ENCODE data around the gene NFAM1. TPM values are rescaled to one million over a fixed set of nuclear protein-coding genes. Genes with fewer than 3 reads are reported as not detected.
A peak's percentile ranks its signal among the peaks of the same experiment; 100 is the strongest.

The NFAM1 gene
- total and polyA plus RNA-seq, 2 donors (not counting 3 experiments of a cell fraction or from before 2014, with no cell fraction given): not detected

DNA sequence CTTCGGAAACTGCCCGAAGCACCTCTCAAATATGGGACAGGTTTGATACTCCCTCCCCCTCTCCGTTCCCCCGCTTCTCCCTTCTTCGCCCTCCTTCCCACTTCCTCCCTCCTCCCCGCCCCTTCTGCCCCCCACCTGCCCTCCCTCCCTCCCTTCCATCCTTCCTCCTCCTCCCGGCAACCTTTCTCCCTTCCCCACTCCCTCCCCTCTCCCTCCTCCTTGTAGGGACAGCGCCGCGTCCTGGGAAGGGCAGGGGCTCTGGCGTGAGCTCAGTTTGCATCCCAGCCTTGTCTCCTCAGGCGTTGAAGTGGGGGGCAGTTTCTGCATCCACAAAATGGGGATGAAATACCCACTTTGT, 6.1 kb upstream of the NFAM1 start:
- H3K27me3 ChIP-seq (ENCODE audit: control insufficient read depth in 2 of 2, insufficient read depth in 2 of 2, low read length in 2 of 2): peaks cover 5 to 7% of the 10 kb centered on the region in 2 experiments
- H3K4me1 ChIP-seq (ENCODE audit: control insufficient read depth, extremely low read depth, insufficient read depth, low read length): peaks cover 9% of the 10 kb centered on the region
- no TSS peak for BruUV-seq (replicated peaks)
- no peak overlapping the region for H3K4me2 ChIP-seq (ENCODE audit: insufficient read depth, low read length)
- no peaks in the 10 kb centered on the region for H3K36me3 ChIP-seq (ENCODE audit: control insufficient read depth in 2 of 2, extremely low read depth in 1 of 2, insufficient read depth in 2 of 2, low read length in 2 of 2)
- H3K9me3 ChIP-seq (replicated peaks; ENCODE audit: control insufficient read depth, insufficient read depth, low read length): no peaks in the 10 kb centered on the region
- no peak overlapping the region for H2AFZ ChIP-seq (ENCODE audit: low read depth, low read length)
- H4K20me1 ChIP-seq (replicated peaks; ENCODE audit: control insufficient read depth, extremely low read depth, insufficient read depth, low read length): no peaks in the 10 kb centered on the region
- H3K79me2 ChIP-seq (ENCODE audit: control insufficient read depth, insufficient read depth, low read length): no peaks in the 10 kb centered on the region
- H3K9ac ChIP-seq (replicated peaks; ENCODE audit: extremely low read depth, insufficient read depth, low read length): no peak overlapping the region
- intact Hi-C loops (cut with micrococcal nuclease): loop anchor here (10.0 kb wide), 1 partner anchor 163 kb away; the partner anchor contains the start of gene TCF20
- TF ChIP-seq GATA2 (IDR thresholded peaks at IDR 0.05; ENCODE audit: insufficient read depth, insufficient read length, low read depth, low read length): no peak
- no peak for TF ChIP-seq POLR2AphosphoS5 (IDR thresholded peaks at IDR 0.05; ENCODE audit: insufficient read depth, low read depth, low read length)
- no peak for TF ChIP-seq POLR2A (IDR thresholded peaks at IDR 0.05; ENCODE audit: low read depth, low read length)
- TF ChIP-seq FOS (IDR thresholded peaks at IDR 0.05; ENCODE audit: borderline replicate concordance, insufficient read depth, low read length): no peak
- TF ChIP-seq EZH2 (IDR thresholded peaks at IDR 0.05; ENCODE audit: borderline replicate concordance, low read depth, low read length, severe bottlenecking): no peak
- FAIRE-seq (no peak), DNase-seq (ENCODE audit: low read depth, low spot score) (no peak)
- dilution Hi-C loops (cut with MboI; ENCODE audit: extremely low pct_ligation_motif_present, low sequenced_read_pairs): no loop called here
- no peaks in the 10 kb centered on the region for H3K9me1 ChIP-seq (replicated peaks; ENCODE audit: control insufficient read depth, extremely low read depth, insufficient read depth, low read length)
- POLR2A ChIA-PET: no interaction called here
- H3K4me3 ChIP-seq (replicated peaks in 1 of 3; ENCODE audit: insufficient read depth in 1 of 3, low read depth in 1 of 3, low read length in 3 of 3): no peak overlapping the region
- no peak overlapping the region for H3K27ac ChIP-seq (ENCODE audit: insufficient read depth, low read depth, low read length)
- CTCF ChIA-PET: interaction anchor here (0.7 to 4.7 kb wide), 14 partner anchors 9 to 471 kb away, joined by 3 to 34 read pairs (median 4); partner anchors contain the start of genes NDUFA6 and SEPTIN3

DNA sequence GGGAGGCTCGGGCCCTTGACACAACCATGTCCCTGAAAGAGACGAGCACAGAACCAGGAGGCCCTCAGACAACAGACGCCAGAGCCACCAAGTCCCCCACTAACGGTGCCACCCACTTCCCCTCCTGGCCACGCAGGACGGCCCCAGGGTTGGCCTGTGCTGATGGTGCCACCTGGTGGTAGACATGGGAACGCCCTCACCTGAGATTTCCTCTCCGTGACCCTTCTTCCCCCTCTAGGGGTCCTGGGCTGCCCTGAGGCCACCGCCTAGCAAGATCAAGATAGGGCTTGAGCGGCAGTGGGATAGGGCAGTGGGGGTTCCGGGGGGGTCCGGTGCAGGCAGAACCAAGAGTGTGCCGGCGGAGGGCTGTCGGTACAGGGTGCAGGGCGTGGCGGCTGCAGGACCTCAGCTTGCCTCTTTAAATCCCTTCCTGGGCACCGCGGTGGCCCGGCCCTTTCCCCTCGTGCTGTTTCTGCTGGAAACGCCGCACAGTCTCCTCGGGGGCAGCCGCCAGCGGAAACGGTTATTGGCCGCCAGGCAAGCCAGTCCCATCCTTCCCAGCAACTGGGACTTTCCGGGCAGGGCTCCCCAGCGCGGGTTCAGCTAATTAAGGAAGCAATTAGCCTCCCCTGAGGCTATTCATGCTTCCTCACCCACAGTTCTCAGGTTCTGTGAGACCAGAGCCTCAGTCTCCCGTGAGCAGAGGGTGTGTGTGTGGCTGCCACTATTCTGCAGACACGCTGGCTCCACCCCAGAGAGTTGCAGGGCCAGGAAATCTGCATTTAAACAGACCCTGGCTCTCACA, 5.5 kb upstream of the NFAM1 start:
- DNase-seq (ENCODE audit: low read depth, low spot score) (peak; percentile 28), FAIRE-seq (peak; percentile 24)
- Histone ChIP-seq H3K9me1 (replicated peaks; ENCODE audit: control insufficient read depth, extremely low read depth, insufficient read depth, low read length) (no peaks in the 10 kb centered on the region), H3K79me2 (ENCODE audit: control insufficient read depth, insufficient read depth, low read length) (no peaks in the 10 kb centered on the region), H3K4me3 (replicated peaks in 1 of 3; ENCODE audit: insufficient read depth in 1 of 3, low read depth in 1 of 3, low read length in 3 of 3) (no peak overlapping the region), H3K4me2 (ENCODE audit: insufficient read depth, low read length) (peak overlapping the region; percentile 5), H3K9ac (replicated peaks; ENCODE audit: extremely low read depth, insufficient read depth, low read length) (no peak overlapping the region), H3K27me3 (ENCODE audit: control insufficient read depth in 2 of 2, insufficient read depth in 2 of 2, low read length in 2 of 2) (peaks cover 9 to 12% of the 10 kb centered on the region in 2 experiments), H4K20me1 (replicated peaks; ENCODE audit: control insufficient read depth, extremely low read depth, insufficient read depth, low read length) (no peaks in the 10 kb centered on the region), H3K36me3 (ENCODE audit: control insufficient read depth in 2 of 2, extremely low read depth in 1 of 2, insufficient read depth in 2 of 2, low read length in 2 of 2) (no peaks in the 10 kb centered on the region), H3K4me1 (ENCODE audit: control insufficient read depth, extremely low read depth, insufficient read depth, low read length) (peaks cover 9% of the 10 kb centered on the region), H2AFZ (ENCODE audit: low read depth, low read length) (peak overlapping the region; percentile 46), H3K27ac (ENCODE audit: insufficient read depth, low read depth, low read length) (no peak overlapping the region), H3K9me3 (replicated peaks; ENCODE audit: control insufficient read depth, insufficient read depth, low read length) (no peaks in the 10 kb centered on the region)
- ChIA-PET CTCF (interaction anchor here (0.7 to 4.7 kb wide), 17 partner anchors 9 to 470 kb away, joined by 3 to 34 read pairs (median 4); partner anchors contain the start of genes NDUFA6 and SEPTIN3), POLR2A (no interaction called here)
- BruUV-seq (replicated peaks): no TSS peak
- TF ChIP-seq MYC (IDR thresholded peaks at IDR 0.05; ENCODE audit: low read depth, low read length) (no peak), EZH2 (IDR thresholded peaks at IDR 0.05; ENCODE audit: borderline replicate concordance, low read depth, low read length, severe bottlenecking) (no peak), JUN (IDR thresholded peaks at IDR 0.05; ENCODE audit: borderline replicate concordance, insufficient read depth, insufficient read length, low read depth) (no peak), FOS (IDR thresholded peaks at IDR 0.05; ENCODE audit: borderline replicate concordance, insufficient read depth, low read length) (no peak), POLR2A (IDR thresholded peaks at IDR 0.05; ENCODE audit: low read depth, low read length) (no peak), GATA2 (IDR thresholded peaks at IDR 0.05; ENCODE audit: insufficient read depth, insufficient read length, low read depth, low read length) (no peak)
- TF ChIP-seq, protein P1, sequence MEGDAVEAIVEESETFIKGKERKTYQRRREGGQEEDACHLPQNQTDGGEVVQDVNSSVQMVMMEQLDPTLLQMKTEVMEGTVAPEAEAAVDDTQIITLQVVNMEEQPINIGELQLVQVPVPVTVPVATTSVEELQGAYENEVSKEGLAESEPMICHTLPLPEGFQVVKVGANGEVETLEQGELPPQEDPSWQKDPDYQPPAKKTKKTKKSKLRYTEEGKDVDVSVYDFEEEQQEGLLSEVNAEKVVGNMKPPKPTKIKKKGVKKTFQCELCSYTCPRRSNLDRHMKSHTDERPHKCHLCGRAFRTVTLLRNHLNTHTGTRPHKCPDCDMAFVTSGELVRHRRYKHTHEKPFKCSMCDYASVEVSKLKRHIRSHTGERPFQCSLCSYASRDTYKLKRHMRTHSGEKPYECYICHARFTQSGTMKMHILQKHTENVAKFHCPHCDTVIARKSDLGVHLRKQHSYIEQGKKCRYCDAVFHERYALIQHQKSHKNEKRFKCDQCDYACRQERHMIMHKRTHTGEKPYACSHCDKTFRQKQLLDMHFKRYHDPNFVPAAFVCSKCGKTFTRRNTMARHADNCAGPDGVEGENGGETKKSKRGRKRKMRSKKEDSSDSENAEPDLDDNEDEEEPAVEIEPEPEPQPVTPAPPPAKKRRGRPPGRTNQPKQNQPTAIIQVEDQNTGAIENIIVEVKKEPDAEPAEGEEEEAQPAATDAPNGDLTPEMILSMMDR (IDR thresholded peaks at IDR 0.05; ENCODE audit: extremely low read depth in 1 of 2, insufficient read depth in 1 of 2, low read depth in 1 of 2, low read length in 2 of 2): peak; percentile 87 to 93
- dilution Hi-C loops (cut with MboI; ENCODE audit: extremely low pct_ligation_motif_present, low sequenced_read_pairs): no loop called here
- intact Hi-C loops (cut with micrococcal nuclease): loop anchor here (1.0 to 10.0 kb wide), 5 partner anchors 69 to 471 kb away; partner anchors contain the start of gene TCF20

All from endothelial cell of umbilical vein (primary cell).